ENCODE results near the gene TMOD1. TPM values are rescaled to one million over a fixed set of nuclear protein-coding genes. Genes with fewer than 3 reads are reported as not detected.

TMOD1 gene
- total and polyA plus RNA-seq, 9 of the 15 experiments (the other 6 are each of a cell fraction or from before 2014, with no cell fraction given) = 7.1 to 41.2 (median 14.2) TPM

GRCh38 chr9:97548819-97549540 is 47.5 kb downstream of the TMOD1 start:
- DNase-seq (ENCODE audit: extremely low read depth in 1 of 4, low spot score in 3 of 4) = no peak
- in situ Hi-C loops (cut with MboI) (no loop called here), intact Hi-C loops (cut with micrococcal nuclease) (no loop called here)
- no peak for FAIRE-seq
- POLR2A ChIA-PET = interaction anchor here (0.8 to 2.0 kb wide), 8 partner anchors 9 to 78 kb away, joined by 3 to 5 read pairs (median 4); no protein-coding TSS in a partner anchor
- H4K20me1 ChIP-seq (replicated peaks; ENCODE audit: control insufficient read depth, insufficient read depth, low read length) = peaks cover 10% of the 10 kb centered on the region; the same call in 1 of the 2 replicates
- H3K4me3 ChIP-seq = no peak overlapping the region
- no peaks in the 10 kb centered on the region for H3K27me3 ChIP-seq (ENCODE audit: control insufficient read depth in 2 of 2, insufficient read depth in 2 of 2, low read length in 2 of 2)
- no peaks in the 10 kb centered on the region for H3K79me2 ChIP-seq (ENCODE audit: control insufficient read depth, insufficient read depth, low read length)
- TF ChIP-seq CAMTA2 (CRISPR knock-in tag; conservative IDR thresholded peaks at IDR 0.05) = no peak
- TF ChIP-seq FUS (optimal IDR thresholded peaks at IDR 0.05; ENCODE audit: low read depth, low read length) = no peak
- peak; percentile 83 for TF ChIP-seq RBM25 (IDR thresholded peaks at IDR 0.05; ENCODE audit: low read depth, low read length, severe bottlenecking)
- no peak overlapping the region for H3K4me2 ChIP-seq (ENCODE audit: insufficient read depth, low read length)
- BruUV-seq (replicated peaks) = no TSS peak
- H3K36me3 ChIP-seq (ENCODE audit: control insufficient read depth, insufficient read depth, low read length) = peaks cover 46% of the 10 kb centered on the region
- no peaks in the 10 kb centered on the region for H3K9me1 ChIP-seq (ENCODE audit: control insufficient read depth, insufficient read depth, low read length)
- no peaks in the 10 kb centered on the region for H3K9me3 ChIP-seq (replicated peaks; ENCODE audit: control insufficient read depth, insufficient read depth, low read depth, low read length)
- CTCF ChIA-PET (ENCODE audit: low intra/inter-chr PET ratio) = no interaction called here
- 73% methylated on average over 3 of the region's 3 CpGs for WGBS (ENCODE audit: insufficient coverage, low coverage, missing lambda C conversion rate)
- H3K27ac ChIP-seq (ENCODE audit: extremely low read depth, low read depth, low read length) = no peak overlapping the region
- no peak for ATAC-seq
- H2AFZ ChIP-seq (ENCODE audit: low read depth, low read length) = no peak overlapping the region
- H3K9ac ChIP-seq (ENCODE audit: insufficient read depth in 1 of 2, low read depth in 2 of 2, low read length in 2 of 2) = no peak overlapping the region
- no peaks in the 10 kb centered on the region for H3K4me1 ChIP-seq (replicated peaks in 1 of 2; ENCODE audit: control insufficient read depth in 2 of 2, insufficient read depth in 2 of 2, low read length in 2 of 2)

GRCh38 chr9:97550386-97550785 is 48.9 kb downstream of the TMOD1 start:
- POLR2A ChIA-PET = no interaction called here
- no peak for FAIRE-seq
- Histone ChIP-seq H3K36me3 (ENCODE audit: control insufficient read depth, insufficient read depth, low read length) (peaks cover 52% of the 10 kb centered on the region), H3K9me1 (ENCODE audit: control insufficient read depth, insufficient read depth, low read length) (no peaks in the 10 kb centered on the region), H4K20me1 (replicated peaks; ENCODE audit: control insufficient read depth, insufficient read depth, low read length) (peaks cover 6% of the 10 kb centered on the region; the same call in 1 of the 2 replicates), H3K79me2 (ENCODE audit: control insufficient read depth, insufficient read depth, low read length) (no peaks in the 10 kb centered on the region), H3K4me3 (no peak overlapping the region), H3K27me3 (ENCODE audit: control insufficient read depth in 2 of 2, insufficient read depth in 2 of 2, low read length in 2 of 2) (no peaks in the 10 kb centered on the region), H3K4me1 (replicated peaks in 1 of 2; ENCODE audit: control insufficient read depth in 2 of 2, insufficient read depth in 2 of 2, low read length in 2 of 2) (no peaks in the 10 kb centered on the region), H3K9me3 (replicated peaks; ENCODE audit: control insufficient read depth, insufficient read depth, low read depth, low read length) (no peaks in the 10 kb centered on the region), H3K4me2 (ENCODE audit: insufficient read depth, low read length) (no peak overlapping the region), H3K27ac (ENCODE audit: extremely low read depth, low read depth, low read length) (no peak overlapping the region), H2AFZ (ENCODE audit: low read depth, low read length) (no peak overlapping the region), H3K9ac (ENCODE audit: insufficient read depth in 1 of 2, low read depth in 2 of 2, low read length in 2 of 2) (no peak overlapping the region)
- 95% methylated on average over 1 of the region's 1 CpG for WGBS (ENCODE audit: insufficient coverage, low coverage, missing lambda C conversion rate)
- DNase-seq (ENCODE audit: extremely low read depth in 1 of 4, low spot score in 3 of 4) = no peak
- BruUV-seq (replicated peaks) = no TSS peak
- no peak for ATAC-seq
- intact Hi-C loops (cut with micrococcal nuclease) = no loop called here
- in situ Hi-C loops (cut with MboI) = no loop called here
- TF ChIP-seq ZNF224 (CRISPR knock-in tag; IDR thresholded peaks at IDR 0.05) (no peak), ZNF408 (CRISPR knock-in tag; IDR thresholded peaks at IDR 0.05; ENCODE audit: low read depth) (no peak), XRCC4 (IDR thresholded peaks at IDR 0.05; ENCODE audit: extremely low read depth, insufficient read depth, insufficient read length) (no peak)
- TF ChIP-seq, protein P1, sequence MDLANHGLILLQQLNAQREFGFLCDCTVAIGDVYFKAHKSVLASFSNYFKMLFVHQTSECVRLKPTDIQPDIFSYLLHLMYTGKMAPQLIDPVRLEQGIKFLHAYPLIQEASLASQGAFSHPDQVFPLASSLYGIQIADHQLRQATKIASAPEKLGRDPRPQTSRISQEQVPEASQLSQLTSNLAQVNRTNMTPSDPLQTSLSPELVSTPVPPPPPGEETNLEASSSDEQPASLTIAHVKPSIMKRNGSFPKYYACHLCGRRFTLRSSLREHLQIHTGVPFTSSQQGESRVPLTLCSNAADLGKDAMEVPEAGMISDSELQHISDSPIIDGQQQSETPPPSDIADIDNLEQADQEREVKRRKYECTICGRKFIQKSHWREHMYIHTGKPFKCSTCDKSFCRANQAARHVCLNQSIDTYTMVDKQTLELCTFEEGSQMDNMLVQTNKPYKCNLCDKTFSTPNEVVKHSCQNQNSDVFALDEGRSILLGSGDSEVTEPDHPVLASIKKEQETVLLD (IDR thresholded peaks at IDR 0.05) = no peak
- CTCF ChIA-PET (ENCODE audit: low intra/inter-chr PET ratio) = interaction anchor here (0.7 kb wide), 1 partner anchor 139 kb away, joined by 4 read pairs; no protein-coding TSS in a partner anchor

All from K562 (cell line).